ENCODE results near the gene ADRB2. TPM values are rescaled to one million over a fixed set of nuclear protein-coding genes. Genes with fewer than 3 reads are reported as not detected.

Gene ADRB2
- total RNA-seq, 1 donor from 2014 or later = not detected

DNA sequence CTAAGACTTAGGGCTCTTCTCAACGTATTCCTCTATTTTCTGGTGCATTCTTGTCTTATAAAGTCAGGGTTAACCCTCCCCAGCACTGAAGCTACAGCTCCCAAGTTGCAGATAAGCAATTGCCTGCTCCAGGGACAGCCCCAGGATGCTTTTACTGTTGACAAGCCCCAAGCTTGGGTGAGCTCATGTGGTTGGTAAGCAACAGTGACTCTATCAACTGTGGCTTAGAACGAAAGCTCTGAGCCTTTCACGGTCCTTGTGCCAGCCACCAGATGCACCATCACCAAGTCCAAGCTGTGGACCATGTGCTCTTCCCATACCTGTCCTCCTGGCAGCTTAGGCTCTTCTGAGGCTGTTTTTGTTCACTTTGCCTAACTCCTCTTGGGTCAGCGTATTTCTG, 13.5 kb downstream of the ADRB2 start:
- TF ChIP-seq, protein P1, sequence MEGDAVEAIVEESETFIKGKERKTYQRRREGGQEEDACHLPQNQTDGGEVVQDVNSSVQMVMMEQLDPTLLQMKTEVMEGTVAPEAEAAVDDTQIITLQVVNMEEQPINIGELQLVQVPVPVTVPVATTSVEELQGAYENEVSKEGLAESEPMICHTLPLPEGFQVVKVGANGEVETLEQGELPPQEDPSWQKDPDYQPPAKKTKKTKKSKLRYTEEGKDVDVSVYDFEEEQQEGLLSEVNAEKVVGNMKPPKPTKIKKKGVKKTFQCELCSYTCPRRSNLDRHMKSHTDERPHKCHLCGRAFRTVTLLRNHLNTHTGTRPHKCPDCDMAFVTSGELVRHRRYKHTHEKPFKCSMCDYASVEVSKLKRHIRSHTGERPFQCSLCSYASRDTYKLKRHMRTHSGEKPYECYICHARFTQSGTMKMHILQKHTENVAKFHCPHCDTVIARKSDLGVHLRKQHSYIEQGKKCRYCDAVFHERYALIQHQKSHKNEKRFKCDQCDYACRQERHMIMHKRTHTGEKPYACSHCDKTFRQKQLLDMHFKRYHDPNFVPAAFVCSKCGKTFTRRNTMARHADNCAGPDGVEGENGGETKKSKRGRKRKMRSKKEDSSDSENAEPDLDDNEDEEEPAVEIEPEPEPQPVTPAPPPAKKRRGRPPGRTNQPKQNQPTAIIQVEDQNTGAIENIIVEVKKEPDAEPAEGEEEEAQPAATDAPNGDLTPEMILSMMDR (IDR thresholded peaks at IDR 0.05; ENCODE audit: partially characterized antibody, unreplicated experiment) = no peak
- DNase-seq = no peak
- H3K9me3 Mint-ChIP-seq (ENCODE audit: unreplicated experiment) = no peaks in the 10 kb centered on the region
- H3K4me1 Mint-ChIP-seq (ENCODE audit: low read depth, unreplicated experiment) = no peaks in the 10 kb centered on the region
- no peak overlapping the region for H3K4me3 Mint-ChIP-seq (ENCODE audit: unreplicated experiment)
- H3K36me3 Mint-ChIP-seq (ENCODE audit: unreplicated experiment) = no peaks in the 10 kb centered on the region
- H3K27ac Mint-ChIP-seq (ENCODE audit: unreplicated experiment) = no peak overlapping the region
- no peaks in the 10 kb centered on the region for H3K27me3 Mint-ChIP-seq (ENCODE audit: unreplicated experiment)

GRCh38 chr5:148840531-148840930, 14.1 kb downstream of the ADRB2 start:
- TF ChIP-seq, protein P1 (IDR thresholded peaks at IDR 0.05; ENCODE audit: partially characterized antibody, unreplicated experiment) = no peak
- Mint-ChIP-seq H3K36me3 (ENCODE audit: unreplicated experiment) (no peaks in the 10 kb centered on the region), H3K4me3 (ENCODE audit: unreplicated experiment) (no peak overlapping the region), H3K27me3 (ENCODE audit: unreplicated experiment) (no peaks in the 10 kb centered on the region), H3K4me1 (ENCODE audit: low read depth, unreplicated experiment) (no peaks in the 10 kb centered on the region), H3K9me3 (ENCODE audit: unreplicated experiment) (no peaks in the 10 kb centered on the region), H3K27ac (ENCODE audit: unreplicated experiment) (no peak overlapping the region)
- DNase-seq = no peak

DNA sequence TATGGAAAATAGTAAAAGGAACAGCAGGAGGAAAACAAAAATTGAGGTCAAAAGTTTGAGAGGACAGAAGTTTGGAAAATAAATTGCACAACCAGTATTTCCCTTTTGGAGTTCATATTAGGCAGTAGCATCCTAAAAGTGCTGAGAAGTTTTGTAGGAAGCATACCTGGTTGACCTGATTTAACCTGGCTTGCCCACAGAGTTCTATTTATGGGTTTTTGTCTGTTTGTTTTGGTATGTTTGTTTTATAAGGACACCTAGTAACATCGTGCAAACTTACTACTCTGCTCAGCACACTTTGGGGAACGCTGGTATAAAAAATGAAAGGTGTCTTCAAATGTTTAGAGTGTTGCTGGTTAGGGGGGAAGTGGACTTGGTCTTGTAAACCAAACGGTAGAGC, 15.1 kb downstream of the ADRB2 start:
- Mint-ChIP-seq H3K27ac (ENCODE audit: unreplicated experiment) (no peak overlapping the region), H3K27me3 (ENCODE audit: unreplicated experiment) (no peaks in the 10 kb centered on the region), H3K4me3 (ENCODE audit: unreplicated experiment) (no peak overlapping the region), H3K9me3 (ENCODE audit: unreplicated experiment) (no peaks in the 10 kb centered on the region), H3K36me3 (ENCODE audit: unreplicated experiment) (no peaks in the 10 kb centered on the region), H3K4me1 (ENCODE audit: low read depth, unreplicated experiment) (no peaks in the 10 kb centered on the region)
- TF ChIP-seq, protein P1 (IDR thresholded peaks at IDR 0.05; ENCODE audit: partially characterized antibody, unreplicated experiment) = no peak
- DNase-seq = no peak

- Mint-ChIP-seq H3K36me3 (ENCODE audit: unreplicated experiment) (no peaks in the 10 kb centered on the region), H3K4me1 (ENCODE audit: low read depth, unreplicated experiment) (no peaks in the 10 kb centered on the region), H3K27ac (ENCODE audit: unreplicated experiment) (no peak overlapping the region), H3K4me3 (ENCODE audit: unreplicated experiment) (no peak overlapping the region), H3K27me3 (ENCODE audit: unreplicated experiment) (no peaks in the 10 kb centered on the region), H3K9me3 (ENCODE audit: unreplicated experiment) (no peaks in the 10 kb centered on the region)
- no peak for DNase-seq
- TF ChIP-seq, protein P1 (IDR thresholded peaks at IDR 0.05; ENCODE audit: partially characterized antibody, unreplicated experiment) = no peak
Measured at GRCh38 chr5:148842161-148842560, 15.8 kb downstream of the ADRB2 start.

GRCh38 chr5:148843510-148844318, 17.3 kb downstream of the ADRB2 start:
- no peak overlapping the region for H3K4me3 Mint-ChIP-seq (ENCODE audit: unreplicated experiment)
- no peaks in the 10 kb centered on the region for H3K27me3 Mint-ChIP-seq (ENCODE audit: unreplicated experiment)
- no peaks in the 10 kb centered on the region for H3K9me3 Mint-ChIP-seq (ENCODE audit: unreplicated experiment)
- no peak for DNase-seq
- no peaks in the 10 kb centered on the region for H3K36me3 Mint-ChIP-seq (ENCODE audit: unreplicated experiment)
- TF ChIP-seq, protein P1 (IDR thresholded peaks at IDR 0.05; ENCODE audit: partially characterized antibody, unreplicated experiment) = no peak
- H3K27ac Mint-ChIP-seq (ENCODE audit: unreplicated experiment) = no peak overlapping the region
- no peaks in the 10 kb centered on the region for H3K4me1 Mint-ChIP-seq (ENCODE audit: low read depth, unreplicated experiment)

All from glutamatergic neuron (in vitro differentiated cells).